EL (cell line): ENCODE data around the gene GALNS.

Experiments used
- DNase-seq: peaks from one replicate; pipeline ENCODE4 v3.0.0-alpha.2; 2016

The GALNS gene

GRCh38 chr16:88888461-88889387 lies 32.0 kb upstream of the GALNS start:
- DNase-seq, result no peak

GRCh38 chr16:88888057-88888456 lies 31.3 kb upstream of the GALNS start:
- no peak for DNase-seq

- DNase-seq, result no peak
Measured at GRCh38 chr16:88886845-88887521, 30.2 kb upstream of the GALNS start.

GRCh38 chr16:88886420-88886844 lies 29.7 kb upstream of the GALNS start:
- no peak for DNase-seq

- no peak for DNase-seq
Measured at GRCh38 chr16:88885693-88886280, 29.0 kb upstream of the GALNS start.

GRCh38 chr16:88884569-88885271 lies 28.0 kb upstream of the GALNS start:
- no peak for DNase-seq

GRCh38 chr16:88883946-88884345 lies 27.2 kb upstream of the GALNS start:
- DNase-seq, result no peak

GRCh38 chr16:88883117-88883895 lies 26.6 kb upstream of the GALNS start:
- DNase-seq, result no peak

GRCh38 chr16:88882358-88883030 lies 25.7 kb upstream of the GALNS start:
- DNase-seq, result no peak

- DNase-seq, result no peak
Measured at GRCh38 chr16:88881675-88882357, 25.1 kb upstream of the GALNS start.

GRCh38 chr16:88881007-88881615 lies 24.4 kb upstream of the GALNS start:
- no peak for DNase-seq

GRCh38 chr16:88880226-88881006 lies 23.7 kb upstream of the GALNS start:
- DNase-seq, result no peak

- DNase-seq, result no peak
Measured at GRCh38 chr16:88879788-88880055, 23.0 kb upstream of the GALNS start.

- DNase-seq, result no peak
Measured at GRCh38 chr16:88878967-88879787, 22.4 kb upstream of the GALNS start.

GRCh38 chr16:88878356-88878755 lies 21.6 kb upstream of the GALNS start:
- DNase-seq, result no peak

- no peak for DNase-seq
Measured at GRCh38 chr16:88877564-88878289, 21.0 kb upstream of the GALNS start.

GRCh38 chr16:88876942-88877526 lies 20.3 kb upstream of the GALNS start:
- DNase-seq, result no peak

GRCh38 chr16:88875703-88876234 lies 19.0 kb upstream of the GALNS start:
- no peak for DNase-seq
